ENCODE results near the gene PLCH1. TPM values are rescaled to one million over a fixed set of nuclear protein-coding genes. Genes with fewer than 3 reads are reported as not detected.

PLCH1 gene
- total and polyA plus RNA-seq, 7 donors: 0.03 to 1.1 (median 0.06) TPM; not detected in 2

- Histone ChIP-seq H3K27ac (no peak overlapping the region), H3K36me3 (ENCODE audit: insufficient read depth in 1 of 2, low read depth in 1 of 2) (no peaks in the 10 kb centered on the region), H3K27me3 (ENCODE audit: insufficient read depth in 3 of 3, low read length in 2 of 3) (peaks cover 0 to 2% (median 0%) of the 10 kb centered on the region in 3 donors), H3K4me3 (no peak overlapping the region), H3K4me1 (no peaks in the 10 kb centered on the region), H3K9me3 (no peaks in the 10 kb centered on the region)
- DNase-seq: no peak
- TF ChIP-seq, protein P1, sequence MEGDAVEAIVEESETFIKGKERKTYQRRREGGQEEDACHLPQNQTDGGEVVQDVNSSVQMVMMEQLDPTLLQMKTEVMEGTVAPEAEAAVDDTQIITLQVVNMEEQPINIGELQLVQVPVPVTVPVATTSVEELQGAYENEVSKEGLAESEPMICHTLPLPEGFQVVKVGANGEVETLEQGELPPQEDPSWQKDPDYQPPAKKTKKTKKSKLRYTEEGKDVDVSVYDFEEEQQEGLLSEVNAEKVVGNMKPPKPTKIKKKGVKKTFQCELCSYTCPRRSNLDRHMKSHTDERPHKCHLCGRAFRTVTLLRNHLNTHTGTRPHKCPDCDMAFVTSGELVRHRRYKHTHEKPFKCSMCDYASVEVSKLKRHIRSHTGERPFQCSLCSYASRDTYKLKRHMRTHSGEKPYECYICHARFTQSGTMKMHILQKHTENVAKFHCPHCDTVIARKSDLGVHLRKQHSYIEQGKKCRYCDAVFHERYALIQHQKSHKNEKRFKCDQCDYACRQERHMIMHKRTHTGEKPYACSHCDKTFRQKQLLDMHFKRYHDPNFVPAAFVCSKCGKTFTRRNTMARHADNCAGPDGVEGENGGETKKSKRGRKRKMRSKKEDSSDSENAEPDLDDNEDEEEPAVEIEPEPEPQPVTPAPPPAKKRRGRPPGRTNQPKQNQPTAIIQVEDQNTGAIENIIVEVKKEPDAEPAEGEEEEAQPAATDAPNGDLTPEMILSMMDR (IDR thresholded peaks at IDR 0.05): no peak
- intact Hi-C loops (cut with DNase I): no loop called here
- ATAC-seq: no peak
Measured at GRCh38 chr3:155596615-155597014, 148.3 kb downstream of the PLCH1 start.

GRCh38 chr3:155595371-155595770 lies 149.5 kb downstream of the PLCH1 start:
- Histone ChIP-seq H3K4me1 (no peaks in the 10 kb centered on the region), H3K27me3 (ENCODE audit: insufficient read depth in 3 of 3, low read length in 2 of 3) (peaks cover 0 to 2% (median 0%) of the 10 kb centered on the region in 3 donors), H3K9me3 (no peaks in the 10 kb centered on the region), H3K27ac (no peak overlapping the region), H3K4me3 (no peak overlapping the region), H3K36me3 (ENCODE audit: insufficient read depth in 1 of 2, low read depth in 1 of 2) (no peaks in the 10 kb centered on the region)
- DNase-seq: no peak
- no peak for ATAC-seq
- TF ChIP-seq, protein P1 (IDR thresholded peaks at IDR 0.05): no peak
- intact Hi-C loops (cut with DNase I): no loop called here

DNA sequence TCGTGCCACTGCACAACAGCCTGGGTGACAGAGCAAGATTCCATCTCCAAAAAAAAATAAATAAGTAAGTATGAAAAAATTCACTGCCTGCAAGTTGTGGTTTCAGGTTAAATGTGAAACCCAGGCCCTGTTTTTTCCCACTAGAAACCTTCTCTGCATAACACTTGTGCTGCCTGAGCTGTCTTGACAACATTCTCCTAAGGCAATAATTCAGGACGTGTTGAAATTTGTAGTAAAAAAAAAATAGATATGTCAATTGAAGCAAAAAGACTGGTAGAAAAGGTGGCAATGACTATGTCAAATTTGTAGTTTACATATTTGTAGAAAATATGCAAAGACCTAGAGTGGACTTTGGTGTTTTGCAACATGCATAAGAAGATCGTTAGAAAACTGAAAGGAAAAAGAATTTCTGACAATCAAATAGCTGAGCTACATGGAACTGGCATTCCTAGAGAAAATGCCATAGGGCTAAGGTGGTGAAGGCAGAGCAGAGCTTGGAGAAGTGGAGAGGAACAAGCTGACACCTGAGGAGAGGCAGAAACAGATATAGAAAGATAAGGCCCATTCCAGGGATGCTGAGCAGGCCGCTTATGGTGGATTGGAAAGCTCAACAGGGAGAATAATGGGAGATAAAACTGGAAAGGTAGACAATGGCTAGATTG lies 150.2 kb downstream of the PLCH1 start:
- no peaks in the 10 kb centered on the region for H3K9me3 ChIP-seq
- H3K4me1 ChIP-seq: no peaks in the 10 kb centered on the region
- DNase-seq: no peak
- no peaks in the 10 kb centered on the region for H3K36me3 ChIP-seq (ENCODE audit: insufficient read depth in 1 of 2, low read depth in 1 of 2)
- TF ChIP-seq, protein P1 (IDR thresholded peaks at IDR 0.05): no peak
- no peak for ATAC-seq
- no peak overlapping the region for H3K4me3 ChIP-seq
- peaks cover 0 to 2% (median 0%) of the 10 kb centered on the region in 3 donors for H3K27me3 ChIP-seq (ENCODE audit: insufficient read depth in 3 of 3, low read length in 2 of 3)
- intact Hi-C loops (cut with DNase I): no loop called here
- H3K27ac ChIP-seq: no peak overlapping the region
- 83 to 89% (median 86%) methylated on average over 4 of the region's 4 CpGs for WGBS, 3 donors

- Histone ChIP-seq H3K4me1 (no peaks in the 10 kb centered on the region), H3K9me3 (no peaks in the 10 kb centered on the region)
Measured at GRCh38 chr3:155587581-155587980, 157.3 kb downstream of the PLCH1 start.

More at GRCh38 chr3:155587581-155587980, 157.3 kb downstream of the PLCH1 start:
- ATAC-seq: no peak
- 84 to 90% (median 88%) methylated on average over 2 of the region's 2 CpGs for WGBS, 3 donors
- H3K36me3 ChIP-seq (ENCODE audit: insufficient read depth in 1 of 2, low read depth in 1 of 2): no peaks in the 10 kb centered on the region
- DNase-seq: no peak
- TF ChIP-seq, protein P1 (IDR thresholded peaks at IDR 0.05): no peak
- H3K27me3 ChIP-seq (ENCODE audit: insufficient read depth in 3 of 3, low read length in 2 of 3): no peaks in the 10 kb centered on the region
- intact Hi-C loops (cut with DNase I): no loop called here
- no peak overlapping the region for H3K4me3 ChIP-seq
- no peak overlapping the region for H3K27ac ChIP-seq
